Mesendoderm (in vitro differentiated cells): ENCODE results near the gene CIT.

Source experiments
- DNase-seq: peaks from one replicate; pipeline ENCODE4 v3.0.0; 2013
- H2AK5ac ChIP-seq: 2 replicates; pipeline ENCODE4 v1.6.1; 2013; ENCODE audit warnings: low read length, inconsistent platforms
- H2BK120ac ChIP-seq: 2 replicates; pipeline ENCODE4 v1.6.1; 2013; ENCODE audit warnings: low read depth, mild to moderate bottlenecking, low read length, moderate library complexity, mixed read lengths
- H2BK15ac ChIP-seq: replicated peaks from 2 replicates; pipeline ENCODE4 v1.6.1; 2013; ENCODE audit warnings: low read depth, mild to moderate bottlenecking, moderate library complexity
- H2BK5ac ChIP-seq: 2 replicates; pipeline ENCODE4 v1.6.1; 2013; ENCODE audit warnings: low read length, inconsistent platforms
- H3K18ac ChIP-seq: 2 replicates; pipeline ENCODE4 v1.6.1; 2013; ENCODE audit warnings: mild to moderate bottlenecking, low read length, mixed read lengths
- H3K23ac ChIP-seq: one replicate; pipeline ENCODE4 v1.6.1; 2013; ENCODE audit warnings: low read length
- H3K27ac ChIP-seq: 2 replicates; pipeline ENCODE4 v1.5.1; 2013; ENCODE audit warnings: low read depth, mild to moderate bottlenecking, inconsistent platforms, low read length, moderate library complexity
- H3K27me3 ChIP-seq: 2 replicates; pipeline ENCODE4 v1.6.1; 2013; ENCODE audit warnings: low read length, control low read depth, mild to moderate bottlenecking, inconsistent platforms; ENCODE audit not compliant: insufficient read depth, poor library complexity
- H3K36me3 ChIP-seq: 2 replicates; pipeline ENCODE4 v1.6.1; 2013; ENCODE audit warnings: low read length, inconsistent platforms; ENCODE audit not compliant: control insufficient read depth, insufficient read depth
- H3K4ac ChIP-seq: one replicate; pipeline ENCODE4 v1.6.1; 2013; ENCODE audit warnings: low read depth, mild to moderate bottlenecking, low read length, moderate library complexity
- H3K4me1 ChIP-seq: 2 replicates; pipeline ENCODE4 v1.6.1; 2013; ENCODE audit warnings: low read depth, low read length, inconsistent platforms; ENCODE audit not compliant: control insufficient read depth
- H3K4me2 ChIP-seq: 2 replicates; pipeline ENCODE4 v1.6.1; 2013; ENCODE audit warnings: low read length
- H3K4me3 ChIP-seq: 2 replicates; pipeline ENCODE4 v1.5.1; 2013; ENCODE audit warnings: mild to moderate bottlenecking, low read length
- H3K56ac ChIP-seq: one replicate; pipeline ENCODE4 v1.6.1; 2013; ENCODE audit warnings: low read length
- H3K79me1 ChIP-seq: 2 replicates; pipeline ENCODE4 v1.6.1; 2013; ENCODE audit warnings: low read length, inconsistent platforms
- H3K79me2 ChIP-seq: 2 replicates; pipeline ENCODE4 v1.6.1; 2013; ENCODE audit warnings: mild to moderate bottlenecking, low read length; ENCODE audit not compliant: control insufficient read depth, insufficient read depth
- H3K9ac ChIP-seq: 2 replicates; pipeline ENCODE4 v1.6.1; 2013; ENCODE audit warnings: low read length, inconsistent platforms
- H4K5ac ChIP-seq: one replicate; pipeline ENCODE4 v1.6.1; 2013; ENCODE audit warnings: low read length
- H4K8ac ChIP-seq: one replicate; pipeline ENCODE4 v1.6.1; 2013; ENCODE audit warnings: low read depth, mild to moderate bottlenecking, control low read depth, low read length, moderate library complexity
- WGBS: extraction: QIAGEN DNeasy Blood & Tissue Kit; methylation state at CpG from one replicate; pipeline ENCODE4 v1.1.7; 2013; ENCODE audit warnings: low lambda C conversion rate, missing lambda C conversion rate; ENCODE audit not compliant: insufficient coverage; ENCODE audit errors: extremely low coverage; 5-methylcytosine and 5-hydroxymethylcytosine counted together

Gene CIT

DNA sequence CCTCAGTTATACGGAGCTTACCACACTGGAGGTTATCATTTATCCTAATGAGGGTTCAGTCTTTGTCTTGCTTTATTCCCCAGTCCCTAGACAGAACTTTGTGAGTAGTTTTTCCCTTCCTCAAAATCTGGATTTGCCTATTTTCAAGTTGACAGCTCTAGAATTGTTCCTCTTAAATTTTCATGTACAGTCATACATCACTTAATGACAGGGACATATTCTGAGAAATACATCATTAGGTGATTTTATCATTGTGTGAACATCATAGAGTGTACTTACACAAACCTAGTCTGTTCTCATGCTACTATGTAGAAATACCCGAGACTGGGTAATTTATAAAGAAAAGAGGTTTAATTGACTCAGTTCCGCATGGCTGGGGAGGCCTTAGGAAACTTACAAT lies 206.1 kb downstream of the CIT start:
- Histone ChIP-seq H3K4ac (no peak overlapping the region), H4K5ac (no peak overlapping the region), H3K4me2 (no peak overlapping the region), H2BK120ac (no peak overlapping the region), H2BK5ac (no peak overlapping the region), H2BK15ac (no peak overlapping the region), H3K56ac (no peak overlapping the region), H3K23ac (no peak overlapping the region), H2AK5ac (no peak overlapping the region), H3K79me2 (peaks cover 10% of the 10 kb centered on the region), H3K4me1 (peaks cover 4% of the 10 kb centered on the region), H4K8ac (no peak overlapping the region), H3K27me3 (no peaks in the 10 kb centered on the region), H3K4me3 (no peak overlapping the region), H3K9ac (no peak overlapping the region), H3K79me1 (peaks cover 10% of the 10 kb centered on the region), H3K27ac (no peak overlapping the region), H3K36me3 (peaks cover 4% of the 10 kb centered on the region), H3K18ac (no peak overlapping the region)
- no CpG with 5 or more reads among the region's 3 CpGs for WGBS
- DNase-seq, result no peak

GRCh38 chr12:119669744-119670472 lies 207.2 kb downstream of the CIT start:
- Histone ChIP-seq H2AK5ac (no peak overlapping the region), H3K4me3 (no peak overlapping the region), H3K4me2 (no peak overlapping the region), H3K18ac (no peak overlapping the region), H3K79me2 (peaks cover 10% of the 10 kb centered on the region), H3K9ac (peak overlapping the region; percentile 19), H4K5ac (no peak overlapping the region), H2BK5ac (no peak overlapping the region), H3K36me3 (peaks cover 4% of the 10 kb centered on the region), H3K27ac (peak overlapping the region; percentile 41), H3K4ac (no peak overlapping the region), H3K4me1 (peaks cover 4% of the 10 kb centered on the region), H3K27me3 (no peaks in the 10 kb centered on the region), H3K56ac (no peak overlapping the region), H4K8ac (no peak overlapping the region), H3K79me1 (peaks cover 10% of the 10 kb centered on the region), H2BK15ac (no peak overlapping the region), H2BK120ac (no peak overlapping the region), H3K23ac (no peak overlapping the region)
- no CpG with 5 or more reads among the region's 11 CpGs for WGBS
- no peak for DNase-seq

- Histone ChIP-seq H3K27ac (peak overlapping the region; percentile 99), H3K56ac (peak overlapping the region; percentile 92), H3K9ac (peak overlapping the region; percentile 91), H3K4ac (peak overlapping the region; percentile 76), H2BK120ac (peak overlapping the region; percentile 47), H3K18ac (peak overlapping the region; percentile 57), H3K27me3 (no peaks in the 10 kb centered on the region), H3K4me2 (peak overlapping the region; percentile 88), H3K79me1 (peaks cover 10% of the 10 kb centered on the region), H4K8ac (peak overlapping the region; percentile 99), H3K4me3 (peak overlapping the region; percentile 85), H3K23ac (no peak overlapping the region), H3K4me1 (peaks cover 4% of the 10 kb centered on the region), H2BK15ac (no peak overlapping the region), H2AK5ac (no peak overlapping the region), H2BK5ac (peak overlapping the region; percentile 35), H4K5ac (no peak overlapping the region), H3K79me2 (peaks cover 10% of the 10 kb centered on the region), H3K36me3 (no peaks in the 10 kb centered on the region)
- no CpG with 5 or more reads among the region's 14 CpGs for WGBS
- DNase-seq, result no peak
Measured at GRCh38 chr12:119668324-119668841, 208.7 kb downstream of the CIT start.

- Histone ChIP-seq H3K4me1 (peaks cover 4% of the 10 kb centered on the region), H3K4me2 (peak within 1 kb of the TSS; percentile 88), H2AK5ac (no peak within 1 kb of the TSS), H2BK5ac (peak within 1 kb of the TSS; percentile 35), H4K5ac (no peak within 1 kb of the TSS), H2BK15ac (no peak within 1 kb of the TSS), H3K27ac (peak within 1 kb of the TSS; percentile 99), H3K23ac (no peak within 1 kb of the TSS), H3K36me3 (no peaks in the 10 kb centered on the region), H3K56ac (peak within 1 kb of the TSS; percentile 92), H3K4ac (peak within 1 kb of the TSS; percentile 76), H3K9ac (peak within 1 kb of the TSS; percentile 91), H3K18ac (peak within 1 kb of the TSS; percentile 81), H3K79me1 (peaks cover 10% of the 10 kb centered on the region), H4K8ac (peak within 1 kb of the TSS; percentile 99), H3K4me3 (peak within 1 kb of the TSS; percentile 85), H3K27me3 (no peaks in the 10 kb centered on the region), H2BK120ac (peak within 1 kb of the TSS; percentile 47), H3K79me2 (peaks cover 10% of the 10 kb centered on the region)
- DNase-seq, result peak; percentile 99
- WGBS, result no CpG with 5 or more reads among the region's 69 CpGs
Measured at GRCh38 chr12:119667577-119668323, 209.4 kb downstream of the CIT start, which contains the start of gene PRKAB1. PRKAB1 (plus strand) TSS chr12:119668133; CDS start chr12:119668245, 112 bp downstream.

DNA sequence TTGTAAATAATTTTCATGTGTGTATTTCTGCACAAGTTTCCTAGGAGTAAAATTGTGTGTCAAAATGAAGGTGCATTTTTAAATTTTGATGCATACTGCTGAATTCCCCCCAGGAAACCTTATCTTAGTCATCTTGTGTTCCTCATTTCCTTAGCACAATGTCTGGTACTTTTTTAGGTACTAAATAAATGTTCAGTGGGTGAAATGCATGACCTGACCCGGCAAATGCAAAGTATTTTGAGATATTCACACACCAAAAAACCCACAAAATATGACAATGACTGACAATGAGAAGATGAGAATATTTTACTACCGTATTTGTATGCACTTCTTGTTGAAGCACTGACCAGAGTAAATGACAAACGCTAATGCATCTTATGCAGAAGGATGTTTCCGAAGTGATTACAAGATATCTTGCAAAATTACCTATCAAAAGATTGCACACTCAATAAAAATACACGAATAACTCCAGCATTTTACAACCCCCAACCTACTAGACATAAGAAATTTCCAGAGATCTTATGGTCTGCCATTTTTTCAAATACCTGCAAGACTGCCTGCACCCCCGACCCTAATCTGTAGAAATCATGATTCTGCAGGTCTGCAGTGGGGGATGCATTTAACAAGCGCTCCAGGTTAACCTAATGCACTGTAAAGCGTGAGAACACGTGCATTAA lies 210.1 kb downstream of the CIT start:
- WGBS, result no CpG with 5 or more reads among the region's 9 CpGs
- Histone ChIP-seq H3K4me2 (peak overlapping the region; percentile 39), H3K4me3 (no peak overlapping the region), H3K18ac (peak overlapping the region; percentile 81), H3K4ac (no peak overlapping the region), H4K8ac (no peak overlapping the region), H3K27me3 (no peaks in the 10 kb centered on the region), H3K9ac (peak overlapping the region; percentile 39), H3K4me1 (peaks cover 4% of the 10 kb centered on the region), H3K36me3 (no peaks in the 10 kb centered on the region), H3K56ac (peak overlapping the region; percentile 44), H3K79me1 (peaks cover 10% of the 10 kb centered on the region), H2BK15ac (no peak overlapping the region), H3K23ac (no peak overlapping the region), H2BK5ac (no peak overlapping the region), H2AK5ac (no peak overlapping the region), H4K5ac (no peak overlapping the region), H2BK120ac (no peak overlapping the region), H3K27ac (no peak overlapping the region), H3K79me2 (peaks cover 10% of the 10 kb centered on the region)
- DNase-seq, result no peak
